Panc1 (cell line): ENCODE data around the gene PGAM2. TPM values are rescaled to one million over a fixed set of nuclear protein-coding genes. Genes with fewer than 3 reads are reported as not detected.

Experiments
- ATAC-seq: fragments of 200-7000 bp; cut with Tn5 transposase; 2 replicates; pipeline ENCODE4 v1.9.1; 2020; ENCODE audit warnings: mild to moderate bottlenecking, moderate library complexity
- BruUV-seq: library from RNA; stranded (reverse); fragments of 400-500 nt; replicated peaks from 2 replicates; lab custom pipeline; 2021; lab: Mats Ljungman, UMichigan
- CTCF ChIA-PET: fragments of 300-600 bp; sonication (Branson Sonifier 250); formaldehyde crosslinking; loops from one replicate; lab custom pipeline; 2022; ENCODE audit warnings: antibody characterized with exemption; lab: Charles Lee
- POLR2A ChIA-PET: fragments of 300-600 bp; sonication (Branson Sonifier 250); formaldehyde crosslinking; loops from one replicate; lab custom pipeline; 2022; ENCODE audit warnings: antibody characterized with exemption; lab: Charles Lee
- DNase-seq: peaks from one replicate; pipeline ENCODE4 v3.0.0-alpha.2; 2010; ENCODE audit warnings: low read depth, low spot score
- H3K27ac ChIP-seq: 2 replicates; pipeline ENCODE4 v1.5.1; 2011; ENCODE audit warnings: mild to moderate bottlenecking, low read length, inconsistent platforms
- H3K27me3 ChIP-seq: fragments of 200-500 bp; sonication (Bioruptor generic); 2 replicates; pipeline ENCODE4 v1.6.0; 2014; ENCODE audit warnings: low read length, inconsistent platforms; ENCODE audit not compliant: control insufficient read depth, insufficient read depth
- H3K36me3 ChIP-seq: fragments of 200-500 bp; sonication (Bioruptor generic); 2 replicates; pipeline ENCODE4 v1.5.1; 2014; ENCODE audit warnings: inconsistent platforms, mild to moderate bottlenecking, low read length, moderate library complexity; ENCODE audit not compliant: control insufficient read depth, insufficient read depth
- H3K4me1 ChIP-seq: 2 replicates; pipeline ENCODE4 v1.5.1; 2011; ENCODE audit warnings: inconsistent platforms, mild to moderate bottlenecking, low read length, moderate library complexity; ENCODE audit not compliant: control insufficient read depth, insufficient read depth
- H3K4me3 ChIP-seq, 2 experiments: 2 replicates each; pipeline ENCODE4 v1.5.1; 2011 to 2012; ENCODE audit warnings: low read depth in 2 of 2, low read length in 2 of 2, mild to moderate bottlenecking in 2 of 2, inconsistent platforms in 1 of 2, moderate library complexity in 1 of 2
- H3K9me3 ChIP-seq: fragments of 200-500 bp; sonication (Bioruptor generic); 2 replicates; pipeline ENCODE4 v1.5.1; 2014; ENCODE audit warnings: low read depth, mild to moderate bottlenecking, inconsistent platforms, low read length, moderate library complexity; ENCODE audit not compliant: control insufficient read depth, insufficient read depth
- POLR2AphosphoS5 ChIP-seq: IDR thresholded peaks from 2 replicates; pipeline ENCODE4 v1.6.1; 2012; ENCODE audit warnings: mild to moderate bottlenecking, low read depth, low read length, moderate library complexity
- SIN3A ChIP-seq: IDR thresholded peaks from 2 replicates; pipeline ENCODE4 v1.6.1; 2012; ENCODE audit warnings: low read depth, mild to moderate bottlenecking, low read length, moderate library complexity, borderline replicate concordance; ENCODE audit not compliant: insufficient read depth
- TCF7L2 ChIP-seq: IDR thresholded peaks from 2 replicates; pipeline ENCODE4 v1.6.1; 2011; ENCODE audit warnings: mild to moderate bottlenecking, low read depth, low read length, inconsistent platforms
- in situ Hi-C: cut with HindIII; loops from 2 replicates; pipeline ENCODE4 v1.10.0; 2016; ENCODE audit warnings: low sequenced_read_pairs, low pct_unique_long_range_greater_than_20kb
- intact Hi-C: fragments of 100-400 bp; cut with micrococcal nuclease; formaldehyde crosslinking; loops from one replicate; pipeline ENCODE4 v1.10.0; 2022; ENCODE audit not compliant: unreplicated experiment
- total RNA-seq: library from RNA; stranded (reverse); gene quantifications from one replicate; pipeline ENCODE4 v1.2.1, GENCODE V29; 2021; ENCODE audit not compliant: unreplicated experiment
- TF ChIP-seq, protein P1 (sequence below), 2 experiments: IDR thresholded peaks; 2 replicates each; pipeline ENCODE4 v1.6.1; 2011 to 2012; ENCODE audit warnings: low read depth in 2 of 2, control low read depth in 1 of 2, low read length in 1 of 2, mild to moderate bottlenecking in 1 of 2, moderate library complexity in 1 of 2; ENCODE audit not compliant: insufficient read depth in 1 of 2
- TF ChIP-seq, protein P2 (sequence below): fragments of 450-650 bp; IDR thresholded peaks from 2 replicates; pipeline ENCODE4 v1.5.1; 2017; ENCODE audit warnings: mild to moderate bottlenecking

PGAM2 gene
- total RNA-seq, 1 experiment from 2014 or later: 1.3 TPM

DNA sequence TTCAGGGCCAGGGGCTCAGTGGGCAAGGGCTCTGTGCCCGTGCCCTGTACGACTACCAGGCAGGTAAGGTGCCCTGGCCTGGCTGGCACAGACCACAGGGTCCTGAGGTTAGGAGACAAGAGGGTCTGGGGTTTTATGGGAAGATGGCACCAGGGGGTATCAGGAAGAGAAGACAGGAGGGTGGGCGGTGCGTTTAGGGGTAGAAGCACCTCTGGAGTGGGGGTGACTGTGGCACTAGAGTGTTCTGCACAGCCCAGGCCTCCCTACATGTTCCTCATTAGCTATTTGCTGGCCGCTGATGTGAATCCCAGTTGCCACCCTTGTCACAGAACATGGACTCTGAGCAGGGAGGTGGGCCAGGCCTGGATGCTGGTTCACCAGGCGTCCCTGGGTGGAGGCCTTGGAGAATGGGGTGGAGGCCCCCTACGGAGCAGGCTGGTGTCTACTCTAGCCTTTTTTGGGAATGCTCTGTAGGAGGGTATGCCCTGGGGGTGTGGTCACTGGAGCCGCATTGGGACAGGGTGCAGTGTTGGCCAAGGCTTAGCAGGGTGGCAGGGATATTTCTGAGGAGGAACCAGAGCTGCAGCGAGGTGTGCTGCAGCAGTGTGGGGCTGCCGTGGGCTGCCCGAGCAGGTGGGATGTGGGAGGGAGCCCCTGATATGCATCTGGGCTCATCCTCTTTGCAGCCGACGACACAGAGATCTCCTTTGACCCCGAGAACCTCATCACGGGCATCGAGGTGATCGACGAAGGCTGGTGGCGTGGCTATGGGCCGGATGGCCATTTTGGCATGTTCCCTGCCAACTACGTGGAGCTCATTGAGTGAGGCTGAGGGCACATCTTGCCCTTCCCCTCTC is 5.0 kb downstream of the PGAM2 start:
- intact Hi-C loops (no loop called here), in situ Hi-C loops (no loop called here)
- H3K36me3 ChIP-seq: peaks cover 10% of the 10 kb centered on the region; the same call in 1 of the 2 replicates
- no peaks in the 10 kb centered on the region for H3K27me3 ChIP-seq
- DNase-seq (no peak), ATAC-seq (no peak)
- TF ChIP-seq, protein P1, sequence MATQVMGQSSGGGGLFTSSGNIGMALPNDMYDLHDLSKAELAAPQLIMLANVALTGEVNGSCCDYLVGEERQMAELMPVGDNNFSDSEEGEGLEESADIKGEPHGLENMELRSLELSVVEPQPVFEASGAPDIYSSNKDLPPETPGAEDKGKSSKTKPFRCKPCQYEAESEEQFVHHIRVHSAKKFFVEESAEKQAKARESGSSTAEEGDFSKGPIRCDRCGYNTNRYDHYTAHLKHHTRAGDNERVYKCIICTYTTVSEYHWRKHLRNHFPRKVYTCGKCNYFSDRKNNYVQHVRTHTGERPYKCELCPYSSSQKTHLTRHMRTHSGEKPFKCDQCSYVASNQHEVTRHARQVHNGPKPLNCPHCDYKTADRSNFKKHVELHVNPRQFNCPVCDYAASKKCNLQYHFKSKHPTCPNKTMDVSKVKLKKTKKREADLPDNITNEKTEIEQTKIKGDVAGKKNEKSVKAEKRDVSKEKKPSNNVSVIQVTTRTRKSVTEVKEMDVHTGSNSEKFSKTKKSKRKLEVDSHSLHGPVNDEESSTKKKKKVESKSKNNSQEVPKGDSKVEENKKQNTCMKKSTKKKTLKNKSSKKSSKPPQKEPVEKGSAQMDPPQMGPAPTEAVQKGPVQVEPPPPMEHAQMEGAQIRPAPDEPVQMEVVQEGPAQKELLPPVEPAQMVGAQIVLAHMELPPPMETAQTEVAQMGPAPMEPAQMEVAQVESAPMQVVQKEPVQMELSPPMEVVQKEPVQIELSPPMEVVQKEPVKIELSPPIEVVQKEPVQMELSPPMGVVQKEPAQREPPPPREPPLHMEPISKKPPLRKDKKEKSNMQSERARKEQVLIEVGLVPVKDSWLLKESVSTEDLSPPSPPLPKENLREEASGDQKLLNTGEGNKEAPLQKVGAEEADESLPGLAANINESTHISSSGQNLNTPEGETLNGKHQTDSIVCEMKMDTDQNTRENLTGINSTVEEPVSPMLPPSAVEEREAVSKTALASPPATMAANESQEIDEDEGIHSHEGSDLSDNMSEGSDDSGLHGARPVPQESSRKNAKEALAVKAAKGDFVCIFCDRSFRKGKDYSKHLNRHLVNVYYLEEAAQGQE (IDR thresholded peaks at IDR 0.05; ENCODE audit: insufficient read depth in 1 of 2, low read depth in 2 of 2, low read length in 1 of 2): no peak
- TF ChIP-seq POLR2AphosphoS5 (no peak), TCF7L2 (no peak), SIN3A (no peak)
- TF ChIP-seq, protein P2, sequence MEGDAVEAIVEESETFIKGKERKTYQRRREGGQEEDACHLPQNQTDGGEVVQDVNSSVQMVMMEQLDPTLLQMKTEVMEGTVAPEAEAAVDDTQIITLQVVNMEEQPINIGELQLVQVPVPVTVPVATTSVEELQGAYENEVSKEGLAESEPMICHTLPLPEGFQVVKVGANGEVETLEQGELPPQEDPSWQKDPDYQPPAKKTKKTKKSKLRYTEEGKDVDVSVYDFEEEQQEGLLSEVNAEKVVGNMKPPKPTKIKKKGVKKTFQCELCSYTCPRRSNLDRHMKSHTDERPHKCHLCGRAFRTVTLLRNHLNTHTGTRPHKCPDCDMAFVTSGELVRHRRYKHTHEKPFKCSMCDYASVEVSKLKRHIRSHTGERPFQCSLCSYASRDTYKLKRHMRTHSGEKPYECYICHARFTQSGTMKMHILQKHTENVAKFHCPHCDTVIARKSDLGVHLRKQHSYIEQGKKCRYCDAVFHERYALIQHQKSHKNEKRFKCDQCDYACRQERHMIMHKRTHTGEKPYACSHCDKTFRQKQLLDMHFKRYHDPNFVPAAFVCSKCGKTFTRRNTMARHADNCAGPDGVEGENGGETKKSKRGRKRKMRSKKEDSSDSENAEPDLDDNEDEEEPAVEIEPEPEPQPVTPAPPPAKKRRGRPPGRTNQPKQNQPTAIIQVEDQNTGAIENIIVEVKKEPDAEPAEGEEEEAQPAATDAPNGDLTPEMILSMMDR: no peak
- BruUV-seq: no TSS peak
- H3K27ac ChIP-seq: no peak overlapping the region
- POLR2A ChIA-PET: no interaction called here
- H3K4me3 ChIP-seq: no peak overlapping the region
- no peaks in the 10 kb centered on the region for H3K9me3 ChIP-seq
- peaks cover 5% of the 10 kb centered on the region; the same call in 1 of the 2 replicates for H3K4me1 ChIP-seq
- CTCF ChIA-PET: no interaction called here

DNA sequence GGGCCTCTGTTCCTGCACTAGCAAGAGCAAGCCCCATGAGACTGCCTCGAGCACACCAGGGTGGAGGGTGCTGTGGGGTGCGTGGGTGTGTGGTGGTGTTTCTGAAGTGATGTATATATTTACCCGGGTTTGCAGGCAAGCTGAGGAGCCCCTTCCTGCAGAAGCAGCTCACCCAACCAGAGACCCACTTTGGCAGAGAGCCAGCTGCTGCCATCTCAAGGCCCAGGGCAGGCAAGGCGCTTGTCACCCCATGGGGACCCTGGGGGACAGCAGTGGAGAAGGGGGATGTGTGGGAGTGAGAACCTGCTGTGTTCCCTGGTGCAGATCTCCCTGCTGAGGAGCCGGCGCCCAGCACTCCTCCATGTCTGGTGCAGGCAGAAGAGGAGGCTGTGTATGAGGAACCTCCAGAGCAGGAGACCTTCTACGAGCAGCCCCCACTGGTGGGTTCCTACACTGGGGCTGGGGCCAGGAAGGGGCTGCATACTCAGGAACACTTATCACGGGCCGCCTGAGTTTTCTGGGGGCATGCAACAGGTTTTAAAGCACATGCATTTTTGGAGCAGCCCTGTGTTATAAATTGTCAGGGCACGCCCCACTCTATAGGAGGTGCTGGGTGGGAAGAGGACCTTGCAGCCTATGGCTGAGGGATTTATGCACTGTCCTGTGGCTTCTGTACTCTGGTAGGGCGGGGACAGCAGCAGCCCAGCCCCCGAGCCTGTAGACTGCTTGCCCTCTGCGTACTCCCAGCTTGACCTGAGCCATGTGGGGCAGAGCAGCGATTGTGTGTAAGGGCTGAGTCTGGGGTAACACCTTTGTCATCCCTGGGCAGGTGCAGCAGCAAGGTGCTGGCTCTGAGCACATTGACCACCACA is 5.9 kb downstream of the PGAM2 start:
- intact Hi-C loops (no loop called here), in situ Hi-C loops (no loop called here)
- Histone ChIP-seq H3K4me3 (no peak overlapping the region), H3K27ac (no peak overlapping the region), H3K9me3 (no peaks in the 10 kb centered on the region), H3K4me1 (peaks cover 5% of the 10 kb centered on the region; the same call in 1 of the 2 replicates), H3K36me3 (peaks cover 10% of the 10 kb centered on the region; the same call in 1 of the 2 replicates), H3K27me3 (no peaks in the 10 kb centered on the region)
- POLR2A ChIA-PET: no interaction called here
- CTCF ChIA-PET: no interaction called here
- BruUV-seq: no TSS peak
- no peak for DNase-seq
- TF ChIP-seq TCF7L2 (no peak), POLR2AphosphoS5 (no peak), SIN3A (no peak)
- TF ChIP-seq, protein P2: no peak
- TF ChIP-seq, protein P1 (IDR thresholded peaks at IDR 0.05; ENCODE audit: insufficient read depth in 1 of 2, low read depth in 2 of 2, low read length in 1 of 2): no peak
- ATAC-seq: no peak
